HG03064 (cell line): ENCODE data around the gene SLC9A8.
"Not testable (repeated sequence)": the region's sequence is repeated elsewhere in the genome, so short reads cannot be mapped to it uniquely, and the experiment has no call there.

Experiments
- ATAC-seq: cut with Tn5 transposase; IDR thresholded peaks from one replicate; pipeline ENCODE4 v1.9.1; 2021; ENCODE audit warnings: low read depth; ENCODE audit not compliant: unreplicated experiment

The SLC9A8 gene

GRCh38 chr20:49846206-49846807 is 33.7 kb downstream of the SLC9A8 start:
- no peak for ATAC-seq

GRCh38 chr20:49850463-49851230 is 38.0 kb downstream of the SLC9A8 start:
- ATAC-seq, result no peak

GRCh38 chr20:49851231-49851705 is 38.6 kb downstream of the SLC9A8 start:
- ATAC-seq, result no peak

GRCh38 chr20:49851991-49852390 is 39.4 kb downstream of the SLC9A8 start:
- no peak for ATAC-seq

GRCh38 chr20:49852522-49853080 is 40.0 kb downstream of the SLC9A8 start:
- no peak for ATAC-seq

- no peak for ATAC-seq
Measured at GRCh38 chr20:49853640-49854039, 41.0 kb downstream of the SLC9A8 start.

GRCh38 chr20:49854190-49854875 is 41.7 kb downstream of the SLC9A8 start:
- ATAC-seq, result no peak

GRCh38 chr20:49856904-49857303 is 44.3 kb downstream of the SLC9A8 start:
- ATAC-seq, result no peak

- ATAC-seq, result no peak
Measured at GRCh38 chr20:49858076-49858585, 45.5 kb downstream of the SLC9A8 start.

GRCh38 chr20:49859011-49859410 is 46.4 kb downstream of the SLC9A8 start:
- ATAC-seq, result no peak

GRCh38 chr20:49859807-49860206 is 47.2 kb downstream of the SLC9A8 start:
- no peak for ATAC-seq

GRCh38 chr20:49861232-49861631 is 48.6 kb downstream of the SLC9A8 start:
- not testable (repeated sequence) for ATAC-seq

- ATAC-seq, result no peak
Measured at GRCh38 chr20:49862607-49863200, 50.1 kb downstream of the SLC9A8 start.

- ATAC-seq, result no peak
Measured at GRCh38 chr20:49863666-49864065, 51.0 kb downstream of the SLC9A8 start.

- no peak for ATAC-seq
Measured at GRCh38 chr20:49865559-49865958, 52.9 kb downstream of the SLC9A8 start.

- no peak for ATAC-seq
Measured at GRCh38 chr20:49866051-49866450, 53.4 kb downstream of the SLC9A8 start.

- no peak for ATAC-seq
Measured at GRCh38 chr20:49867453-49868215, 55.0 kb downstream of the SLC9A8 start.

GRCh38 chr20:49868538-49868937 is 55.9 kb downstream of the SLC9A8 start:
- ATAC-seq, result no peak

GRCh38 chr20:49868964-49869363 is 56.3 kb downstream of the SLC9A8 start:
- ATAC-seq, result no peak

GRCh38 chr20:49870261-49870660 is 57.6 kb downstream of the SLC9A8 start:
- no peak for ATAC-seq
